ENCODE data around the gene ITGA2B. TPM values are rescaled to one million over a fixed set of nuclear protein-coding genes. Genes with fewer than 3 reads are reported as not detected.

Gene ITGA2B
- total and polyA plus RNA-seq, 2 of the 4 experiments (the other 2 are of a cell fraction), result under 0.01 to 0.26 TPM

DNA sequence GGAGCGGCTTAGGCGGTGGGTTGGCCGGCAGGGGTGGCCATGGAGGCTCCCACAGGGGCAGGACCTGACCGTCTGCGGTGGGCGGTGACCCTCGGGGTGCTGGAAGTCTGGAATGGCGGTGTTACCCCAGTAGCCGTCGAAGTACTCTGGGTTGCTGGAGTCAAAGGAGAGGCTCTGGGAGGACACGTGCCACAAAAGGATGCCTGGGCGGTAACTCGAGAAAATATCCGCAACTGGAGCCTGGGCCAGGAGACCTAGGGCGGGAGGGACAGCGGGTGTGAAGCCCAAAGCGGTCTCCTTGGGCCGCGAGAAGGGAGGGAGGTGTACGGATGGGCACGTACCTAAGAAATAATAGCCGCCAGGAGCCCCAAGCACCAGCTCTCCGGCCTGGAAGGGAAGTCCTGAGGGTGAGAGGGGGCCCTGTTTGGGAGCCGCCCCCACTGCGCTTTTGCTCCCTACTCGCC, 4.6 kb downstream of the ITGA2B start:
- Histone ChIP-seq H2BK15ac (ENCODE audit: low read depth, low read length) (no peak overlapping the region), H3K9me3 (ENCODE audit: control insufficient read depth, insufficient read depth, low read length) (no peaks in the 10 kb centered on the region; the same call in 1 of the 2 replicates), H2AK9ac (replicated peaks; ENCODE audit: low read depth, low read length, poor library complexity) (peak overlapping the region; percentile 47), H3K9me1 (ENCODE audit: insufficient read depth, low read length) (no peaks in the 10 kb centered on the region), H3K56ac (ENCODE audit: extremely low read depth, insufficient read depth, low read length) (no peak overlapping the region), H4K20me1 (ENCODE audit: insufficient read depth, low read length) (0 out of 2 replicates have a peak, but pooled peaks cover 3% of the 10 kb centered on the region), H3K23ac (ENCODE audit: low read depth, low read length) (no peak overlapping the region), H2AK5ac (ENCODE audit: low read depth, low read length) (no peak overlapping the region), H3K9ac (ENCODE audit: low read depth, low read length) (peak overlapping the region; percentile 22; the same call in 1 of the 2 replicates), H3K14ac (replicated peaks; ENCODE audit: low read depth, low read length) (no peak overlapping the region), H4K5ac (ENCODE audit: low read depth, low read length) (peak overlapping the region; percentile 11; the same call in 1 of the 2 replicates), H2AFZ (replicated peaks; ENCODE audit: low read length, poor library complexity) (peak overlapping the region; percentile 85), H3K4ac (ENCODE audit: low read depth, low read length) (no peak overlapping the region), H2BK120ac (ENCODE audit: low read depth, low read length) (no peak overlapping the region), H3K4me2 (ENCODE audit: low read depth, low read length) (peak overlapping the region; percentile 68), H3K4me1 (ENCODE audit: control insufficient read depth, insufficient read depth, low read length) (peaks cover 2% of the 10 kb centered on the region; the same call in 1 of the 2 replicates), H3K4me3 (ENCODE audit: insufficient read depth, low read depth, low read length) (peak overlapping the region; percentile 50), H3K27me3 (ENCODE audit: control insufficient read depth, insufficient read depth, low read length) (peaks cover 33% of the 10 kb centered on the region), H4K91ac (ENCODE audit: insufficient read depth, low read depth, low read length) (no peak overlapping the region), H3K18ac (ENCODE audit: low read depth, low read length) (no peak overlapping the region), H4K8ac (ENCODE audit: low read depth in 2 of 2, low read length in 2 of 2) (peak overlapping the region in 1 of 2 experiments; percentile 74; a peak in 1 of 4 replicates), H2BK20ac (ENCODE audit: low read depth, low read length) (no peak overlapping the region), H2BK5ac (ENCODE audit: low read depth, low read length, poor library complexity, severe bottlenecking) (no peak overlapping the region), H3K27ac (ENCODE audit: insufficient read depth, low read length) (no peak overlapping the region), H3K36me3 (ENCODE audit: control insufficient read depth, insufficient read depth, low read length) (no peaks in the 10 kb centered on the region), H3K79me1 (ENCODE audit: low read depth in 1 of 2, low read length in 2 of 2) (no peaks in the 10 kb centered on the region)
- dilution Hi-C loops (cut with HindIII; ENCODE audit: low sequenced_read_pairs, unreplicated experiment), result no loop called here
- POLR2A ChIA-PET (ENCODE audit: unreplicated experiment), result no interaction called here
- in situ Hi-C loops (cut with MboI; ENCODE audit: low sequenced_read_pairs), result no loop called here
- TF ChIP-seq USF2 (IDR thresholded peaks at IDR 0.05; ENCODE audit: low read depth, low read length) (no peak), MXI1 (IDR thresholded peaks at IDR 0.05; ENCODE audit: borderline replicate concordance, low read depth, low read length) (no peak)
- no peak for DNase-seq
- intact Hi-C loops (cut with micrococcal nuclease), result no loop called here
- BruUV-seq (replicated peaks), result no TSS peak
- WGBS, 2 experiments (ENCODE audit: extremely low coverage in 2 of 2, insufficient read length in 1 of 2), result 8% methylated on average over 5 of the region's 26 CpGs; no CpG with 5 or more reads in 1 of the 2 experiments
- peak; percentile 31 for ATAC-seq (ENCODE audit: low read depth)
- CTCF ChIA-PET, result interaction anchor here (0.7 to 1.0 kb wide), 2 partner anchors 9 to 21 kb away, joined by 3 read pairs; partner anchors contain the start of gene FAM171A2
